ENCODE results near the gene TRIO.

The TRIO gene

GRCh38 chr5:14469551-14470377, 326.6 kb downstream of the TRIO start:
- DNase-seq, result no peak

DNA sequence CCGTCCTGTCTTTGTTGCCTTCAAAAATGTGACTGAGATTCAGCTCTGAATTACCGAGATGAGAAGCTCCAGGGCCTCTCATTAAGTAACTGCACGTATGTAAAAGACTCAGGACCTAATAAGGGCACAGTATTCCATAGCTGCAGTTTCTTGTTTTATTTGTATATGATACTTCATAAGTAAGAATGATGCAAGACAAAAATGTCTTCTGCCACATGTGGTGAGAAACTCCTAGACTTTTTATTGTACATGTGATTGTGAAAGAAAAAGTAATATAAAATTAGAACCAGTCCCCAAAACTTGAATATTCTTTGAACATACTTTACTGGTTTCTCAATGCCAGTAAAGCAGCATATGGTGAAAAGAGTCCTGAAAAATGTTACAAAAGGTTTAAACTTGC, 328.4 kb downstream of the TRIO start:
- no peak for DNase-seq

GRCh38 chr5:14472986-14473567, 329.9 kb downstream of the TRIO start:
- DNase-seq, result no peak

GRCh38 chr5:14475045-14475444, 331.9 kb downstream of the TRIO start:
- no peak for DNase-seq

DNA sequence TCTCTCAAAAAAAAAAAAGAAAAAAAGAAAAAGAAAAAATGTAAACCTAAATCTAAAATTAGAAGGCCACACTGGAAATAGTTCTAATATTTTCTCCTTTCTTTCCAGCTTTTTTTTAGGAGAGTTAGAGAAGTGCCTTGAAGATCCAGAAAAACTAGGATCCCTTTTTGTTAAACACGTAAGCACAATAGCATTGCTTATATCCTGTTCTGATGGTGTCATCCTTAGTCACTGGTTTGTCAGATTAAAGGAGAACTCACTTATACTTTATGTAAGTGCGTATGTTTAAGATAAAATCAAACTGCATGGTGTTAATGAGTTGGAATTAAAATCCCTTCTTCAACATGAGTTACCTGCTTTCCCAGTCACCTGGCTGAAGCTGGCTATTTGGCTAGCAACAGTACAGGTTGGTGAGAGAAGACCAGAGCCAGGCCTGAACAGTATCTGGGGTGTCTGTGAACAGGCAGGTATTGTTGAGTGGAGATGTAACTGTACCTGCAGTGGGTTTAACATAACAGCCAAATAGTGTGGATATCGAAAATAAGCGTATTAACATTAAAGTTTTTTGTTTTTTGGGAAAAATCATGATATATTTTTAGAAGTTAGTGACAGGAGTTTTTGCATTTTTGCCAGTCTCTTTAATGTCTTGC, 333.8 kb downstream of the TRIO start:
- no peak for DNase-seq

DNA sequence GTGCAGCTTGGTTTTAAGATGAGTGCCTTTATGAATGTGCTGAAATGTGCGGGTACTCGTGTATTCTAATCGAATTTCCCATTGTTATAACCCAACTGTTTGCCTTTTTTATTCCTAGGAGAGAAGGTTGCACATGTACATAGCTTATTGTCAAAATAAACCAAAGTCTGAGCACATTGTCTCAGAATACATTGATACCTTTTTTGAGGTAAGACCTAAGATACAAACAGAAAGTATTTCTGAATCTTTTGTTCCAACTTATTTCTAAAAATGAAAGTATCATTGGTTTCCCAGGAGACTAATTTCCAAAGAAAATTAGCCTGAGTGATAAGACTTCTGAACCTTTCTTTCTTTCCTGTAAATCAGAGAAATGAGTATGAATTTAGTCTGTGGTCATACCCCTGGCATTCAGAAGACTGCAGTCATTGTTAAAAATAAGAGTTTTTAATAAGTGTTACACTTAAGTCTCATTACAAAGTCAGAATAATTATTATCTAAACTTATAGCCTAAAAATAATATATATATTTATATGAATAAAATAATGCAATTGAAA, 336.1 kb downstream of the TRIO start:
- DNase-seq, result no peak

DNA sequence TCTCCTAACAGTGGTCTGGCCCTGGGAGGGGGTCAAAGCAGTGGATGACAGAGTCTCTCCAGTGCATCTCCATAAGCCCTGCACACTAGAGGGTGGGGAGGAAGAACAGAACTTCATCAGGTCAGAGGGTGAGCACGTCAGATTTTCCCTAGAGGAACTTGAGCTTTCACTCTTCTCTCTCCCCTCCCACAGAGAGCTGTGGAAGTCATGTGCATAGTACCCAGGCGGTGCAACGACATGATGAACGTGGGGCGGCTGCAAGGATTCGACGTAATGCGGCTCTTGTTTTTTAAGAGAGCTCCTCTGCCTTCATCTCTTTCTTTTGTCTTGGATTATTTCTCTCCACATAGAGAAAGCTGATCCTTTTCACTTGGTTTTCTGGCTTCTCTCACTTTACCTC, 338.2 kb downstream of the TRIO start:
- DNase-seq, result no peak

- no peak for DNase-seq
These were observed 338.9 kb downstream of the TRIO start for GRCh38 chr5:14482085-14482484.

GRCh38 chr5:14483504-14484157, 340.5 kb downstream of the TRIO start:
- no peak for DNase-seq

GRCh38 chr5:14486486-14486885, 343.3 kb downstream of the TRIO start:
- no peak for DNase-seq

- no peak for DNase-seq
These were observed 344.1 kb downstream of the TRIO start for GRCh38 chr5:14486996-14487896.

- DNase-seq, result no peak
These were observed 344.9 kb downstream of the TRIO start for GRCh38 chr5:14487897-14488570.

DNA sequence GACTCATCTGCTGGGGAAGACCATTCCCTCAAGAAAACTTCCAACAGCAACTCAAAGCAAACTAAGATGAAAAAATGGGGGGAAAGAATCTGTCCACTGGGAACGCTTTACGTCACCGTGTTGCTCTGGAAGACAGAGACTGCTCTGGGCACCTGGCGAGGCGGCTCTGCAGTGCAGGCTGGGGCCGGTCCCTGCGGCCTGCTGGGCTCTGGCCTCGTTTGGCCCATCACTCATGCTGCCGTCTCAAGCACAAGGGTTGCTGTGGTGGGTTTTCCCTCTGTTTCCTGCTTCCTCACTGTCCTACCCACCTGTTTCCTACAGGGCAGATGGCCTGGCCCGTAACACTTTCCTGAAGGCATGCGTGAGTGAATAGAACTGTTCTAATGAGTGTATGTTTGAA, 345.6 kb downstream of the TRIO start:
- no peak for DNase-seq

- no peak for DNase-seq
These were observed 346.5 kb downstream of the TRIO start for GRCh38 chr5:14489643-14490042.

- DNase-seq, result no peak
These were observed 347.2 kb downstream of the TRIO start for GRCh38 chr5:14490309-14490711.

GRCh38 chr5:14491015-14491915, 348.1 kb downstream of the TRIO start:
- no peak for DNase-seq

- DNase-seq, result no peak
These were observed 349.3 kb downstream of the TRIO start for GRCh38 chr5:14492331-14492964.

DNA sequence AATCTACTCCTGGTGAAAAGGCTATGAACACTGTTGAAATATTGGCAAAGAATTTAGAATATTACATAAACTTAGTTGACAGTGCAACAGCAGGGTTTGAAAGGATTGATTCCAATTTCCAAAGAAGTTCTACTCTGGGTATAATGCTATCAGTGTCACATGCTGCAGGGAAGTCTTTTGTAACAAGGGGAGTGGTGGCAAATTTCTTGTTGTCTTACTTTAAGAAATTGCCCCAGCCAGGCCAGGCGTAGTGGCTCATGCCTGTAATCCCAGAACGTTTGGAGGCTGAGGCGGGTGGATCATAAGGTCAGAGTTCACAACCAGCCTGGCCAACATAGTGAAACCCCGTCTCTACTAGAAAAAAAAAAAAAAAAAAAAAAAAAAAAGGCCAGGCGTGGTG, 352.2 kb downstream of the TRIO start:
- no peak for DNase-seq

DNA sequence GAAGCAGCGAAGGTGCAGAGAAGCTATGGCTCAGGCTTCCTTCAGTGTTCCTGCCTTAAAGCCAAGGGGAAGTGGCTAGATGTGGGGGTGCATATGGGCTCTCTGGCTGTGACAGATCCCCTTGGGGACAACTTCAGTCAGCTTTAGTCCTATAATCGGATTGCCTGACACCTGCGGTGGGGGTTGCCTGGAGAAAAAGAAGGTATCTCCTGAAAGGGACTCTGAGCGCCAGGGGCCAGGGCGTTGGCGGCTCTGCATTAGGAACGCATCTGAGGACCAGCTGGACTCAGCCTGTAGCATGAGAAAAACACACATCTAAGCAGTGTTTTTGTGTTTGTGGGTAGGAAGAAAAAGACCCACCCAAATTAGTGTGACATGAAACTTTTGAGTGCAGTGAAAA, 354.2 kb downstream of the TRIO start:
- DNase-seq, result no peak

Measured in DMS 273 treated with DMSO at 0.1 percent for 48 hours (cell line).